ENCODE measurements around the gene MGST1.

DNA sequence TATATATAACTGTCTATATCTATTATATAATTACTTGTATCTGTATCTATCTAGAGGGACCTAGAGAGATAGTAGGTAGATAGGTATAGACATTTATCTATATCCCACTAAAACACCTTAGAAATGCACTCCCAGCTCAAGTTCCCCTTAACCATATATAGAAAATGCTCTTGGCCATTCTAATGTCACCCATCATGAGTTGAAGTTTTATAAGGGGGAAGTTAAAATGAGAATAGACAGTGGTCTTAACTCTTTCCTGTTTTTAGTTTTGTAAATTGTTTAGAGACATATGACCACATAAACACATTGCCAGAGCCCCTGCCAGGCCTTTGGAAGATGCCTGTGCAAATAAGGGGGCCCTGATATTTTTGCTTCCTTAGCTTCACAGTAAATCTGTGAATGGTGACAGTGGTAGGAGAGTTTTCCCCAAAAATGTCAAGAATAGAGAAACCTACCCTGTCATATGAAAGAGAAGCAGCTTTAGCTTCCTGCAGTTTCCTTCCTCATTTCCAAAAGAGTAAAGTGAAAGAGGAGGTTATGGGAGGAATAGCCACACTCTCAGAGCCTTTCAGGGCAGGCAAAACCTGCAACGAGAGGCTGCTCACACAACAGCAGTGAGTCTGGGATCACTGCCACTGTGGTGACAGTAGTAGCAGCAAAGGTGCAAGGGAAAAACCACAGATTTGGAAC is 45.5 kb downstream of the MGST1 start:
- TF ChIP-seq CTCF (optimal IDR thresholded peaks at IDR 0.05 in 1 of 3, IDR thresholded peaks at IDR 0.05 in 1 of 3, conservative IDR thresholded peaks at IDR 0.05 in 1 of 3; ENCODE audit: extremely low read depth in 1 of 3, insufficient read depth in 2 of 3, low read length in 3 of 3), result no peak
- no peak for TF ChIP-seq EZH2 (IDR thresholded peaks at IDR 0.05; ENCODE audit: low read length)
